ENCODE data around the gene EEA1.

The EEA1 gene

DNA sequence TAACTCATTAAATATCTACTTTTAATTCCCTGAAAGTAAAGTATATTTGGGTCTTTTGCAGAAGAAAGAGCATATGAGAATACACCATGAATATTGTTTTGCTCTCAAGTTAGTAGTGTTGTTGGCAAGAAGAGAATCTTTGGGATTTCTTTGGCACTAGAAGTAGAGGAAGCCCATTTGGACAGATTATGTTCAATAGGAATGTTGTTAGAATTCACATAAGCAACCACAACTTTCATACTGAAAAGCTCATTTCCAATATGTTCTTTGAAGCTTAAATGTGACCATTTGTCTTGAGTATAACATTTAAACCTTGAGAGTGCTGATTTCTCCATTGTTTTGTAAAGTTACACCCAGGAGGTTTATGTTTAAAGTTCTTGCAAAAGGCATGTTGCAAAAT is 188.7 kb downstream of the EEA1 start:
- no peak for DNase-seq

DNA sequence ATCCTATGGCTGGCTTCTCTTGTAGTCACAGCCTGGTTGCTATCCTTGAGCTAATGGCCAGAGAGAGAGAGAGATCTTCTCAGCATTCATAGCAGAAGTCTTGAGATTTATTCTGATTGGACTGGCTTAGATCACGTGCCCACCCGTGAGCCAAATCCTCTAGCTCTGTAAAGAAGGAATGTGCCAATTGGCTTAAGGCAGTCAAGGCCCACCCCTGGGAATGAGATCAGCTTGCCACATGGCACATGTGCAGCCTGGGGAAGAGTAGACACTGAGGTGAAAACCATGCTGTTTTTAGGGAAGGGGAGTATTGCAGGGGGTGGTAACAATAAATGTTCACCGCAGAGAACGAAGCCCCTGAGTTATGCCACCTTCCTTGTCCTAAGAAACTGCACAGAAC is 190.0 kb downstream of the EEA1 start:
- DNase-seq = no peak

DNA sequence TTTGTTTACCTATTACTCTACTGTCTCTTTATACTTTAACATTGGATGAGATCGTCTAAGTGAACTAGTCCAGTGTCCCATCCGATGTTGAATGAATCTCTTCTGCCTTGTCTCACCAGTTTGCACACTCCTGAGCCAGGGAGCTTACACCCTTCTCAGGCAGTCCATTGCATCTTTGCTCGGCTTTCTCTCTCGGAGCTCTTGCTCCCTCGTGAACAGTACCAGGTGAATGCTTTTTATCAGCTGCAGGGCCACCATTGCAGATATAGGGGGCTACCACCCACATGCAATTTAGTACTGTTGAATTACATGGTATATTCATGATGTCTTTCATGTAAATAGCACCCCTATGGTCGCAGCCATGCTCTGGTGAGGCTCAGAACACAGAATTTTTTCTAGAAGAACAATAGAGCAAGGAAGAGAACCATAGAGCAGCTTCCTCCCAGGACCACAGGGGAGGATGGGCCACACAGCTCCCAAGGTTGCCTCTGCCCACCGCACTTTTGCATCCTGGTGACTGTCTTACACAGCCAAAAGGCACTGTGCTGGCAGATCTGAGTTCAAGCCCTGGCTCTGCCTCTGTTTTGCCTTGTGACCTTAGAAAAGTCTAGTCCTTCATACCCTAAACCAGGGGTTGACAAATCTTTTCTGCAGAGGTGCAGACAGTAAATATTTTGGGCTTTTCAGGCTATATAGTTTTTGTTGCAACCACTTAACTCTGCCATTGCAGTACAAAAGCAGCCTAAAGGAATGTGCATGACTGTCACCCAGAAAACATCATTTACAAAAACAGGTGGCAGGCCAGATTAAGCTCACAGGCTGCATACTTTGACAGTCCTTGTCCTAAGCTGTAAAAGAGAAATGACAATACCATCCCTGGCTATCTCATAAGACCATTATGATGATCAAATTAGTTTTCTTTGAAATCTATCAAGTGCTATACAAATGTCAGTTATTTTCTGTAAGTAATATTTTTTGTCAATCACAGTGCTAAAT is 190.9 kb downstream of the EEA1 start:
- DNase-seq = no peak

DNA sequence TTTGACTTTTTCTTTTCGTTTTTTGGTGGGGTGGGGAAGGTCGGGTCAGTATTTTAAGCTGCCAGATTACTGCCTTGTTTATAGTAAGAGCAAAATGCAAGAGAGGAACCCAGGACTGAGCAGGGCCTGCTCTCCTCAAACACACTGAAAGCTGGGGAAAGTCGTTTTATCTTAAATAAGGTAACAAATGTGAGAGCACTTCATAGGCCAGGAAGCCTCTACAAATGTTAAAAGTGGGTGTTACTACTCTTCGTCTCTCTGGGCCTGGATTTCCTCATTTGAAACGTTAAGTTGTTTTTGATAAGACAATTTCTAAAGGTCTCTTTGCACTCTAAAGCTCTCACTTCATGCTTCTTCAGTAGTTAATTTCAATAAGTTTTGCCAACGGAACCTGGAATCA is 192.5 kb downstream of the EEA1 start:
- DNase-seq = no peak

DNA sequence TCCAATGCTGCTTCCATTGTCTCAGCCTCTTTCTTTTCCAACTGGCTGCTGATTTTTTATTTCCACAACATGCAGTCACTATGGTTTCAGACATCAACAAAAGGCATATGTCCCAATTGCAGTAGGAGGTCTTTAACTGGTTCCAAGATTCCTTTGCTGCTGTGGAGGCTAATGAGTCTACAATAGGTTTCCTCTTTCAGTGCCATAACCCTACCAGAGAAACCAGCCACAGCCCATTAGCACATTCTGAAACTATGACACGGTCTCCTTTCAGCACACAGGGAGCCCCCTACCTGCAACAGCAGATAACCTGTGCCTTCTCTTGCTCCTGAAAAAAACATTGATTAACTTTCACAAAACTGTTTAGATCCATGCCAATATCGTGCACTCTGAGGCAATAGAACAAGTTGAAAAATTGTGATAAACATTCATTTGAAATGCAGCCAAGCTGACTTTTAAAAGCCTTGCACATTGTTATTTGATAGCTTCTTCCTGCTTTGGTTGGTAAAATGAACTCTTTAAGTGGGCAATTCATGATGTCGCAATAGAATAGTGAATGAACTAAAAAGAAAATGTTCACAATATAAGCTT is 193.9 kb downstream of the EEA1 start:
- no peak for DNase-seq

DNA sequence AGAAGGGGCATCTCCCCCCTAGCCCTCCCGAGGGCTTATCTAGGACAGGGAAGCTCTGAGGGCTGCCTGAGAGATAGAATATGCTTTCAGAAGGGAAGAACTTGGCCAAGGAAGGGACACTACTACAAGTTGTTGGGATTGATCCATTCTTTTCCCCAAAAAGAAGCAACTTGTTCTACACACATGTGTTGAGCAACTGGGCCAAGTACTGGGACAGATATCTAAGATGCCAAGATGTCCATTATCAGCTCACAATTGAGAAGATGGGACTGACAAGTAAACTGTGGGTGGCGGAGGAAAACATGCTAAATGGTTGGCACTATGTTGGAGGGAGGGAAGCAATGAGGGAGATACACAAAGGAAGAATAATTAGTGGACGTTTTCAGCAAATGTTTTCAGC is 195.4 kb downstream of the EEA1 start:
- no peak for DNase-seq

DNA sequence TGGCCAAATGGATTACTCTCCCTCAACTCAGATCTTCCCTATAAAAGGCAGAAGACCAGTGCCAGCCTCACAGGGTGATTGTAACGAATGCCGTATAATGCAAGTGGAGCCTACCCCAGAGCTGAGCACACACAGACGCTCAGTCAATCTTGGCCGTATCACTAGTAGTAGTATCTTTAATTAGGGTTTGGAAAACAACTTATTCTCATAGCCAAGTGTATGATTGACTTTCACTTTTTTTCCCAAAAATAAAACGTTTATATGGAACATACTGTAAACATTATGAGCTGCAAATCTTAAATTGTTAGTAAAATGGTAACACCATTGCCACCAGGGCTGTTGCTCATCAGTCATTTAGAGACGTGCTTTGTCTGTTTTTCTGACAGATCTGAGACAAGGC is 195.9 kb downstream of the EEA1 start:
- DNase-seq = no peak

DNA sequence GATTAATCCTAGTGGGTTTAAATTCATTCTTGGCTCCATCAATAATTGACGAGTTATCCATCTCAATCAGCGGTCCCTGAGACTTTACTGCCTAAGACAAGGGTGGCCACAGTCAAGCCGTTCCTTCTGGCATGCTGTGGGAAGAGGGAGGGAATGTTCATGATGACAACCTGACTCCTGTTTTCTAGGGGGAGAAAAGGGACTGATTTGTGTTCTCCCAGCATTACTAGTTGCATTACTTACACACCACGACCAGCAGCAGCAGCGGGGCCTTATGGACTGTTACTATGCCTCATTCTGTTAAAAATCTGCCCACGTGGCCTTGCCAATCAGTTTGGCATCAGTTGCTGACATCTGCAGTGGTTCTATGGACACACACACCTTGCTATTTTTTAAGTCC is 196.4 kb downstream of the EEA1 start:
- DNase-seq = no peak

DNA sequence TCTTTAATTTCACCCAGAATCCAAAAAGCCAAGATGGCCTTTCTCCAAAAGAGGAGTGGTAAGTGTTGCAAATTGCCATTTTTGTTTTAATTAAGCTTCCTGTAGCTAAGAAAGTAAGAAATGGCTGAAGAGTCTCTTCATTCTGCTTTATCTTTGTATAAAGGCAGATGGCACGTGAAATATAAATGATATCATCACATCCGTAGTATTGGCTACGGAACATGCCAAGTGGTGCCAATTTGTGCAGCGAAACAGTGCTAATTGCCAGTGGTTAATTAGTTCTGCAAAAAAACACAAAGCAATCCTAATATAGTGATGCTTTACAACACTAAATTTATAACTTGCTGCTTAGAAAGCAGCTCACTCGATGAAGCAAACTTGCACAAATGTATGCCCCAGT is 196.9 kb downstream of the EEA1 start:
- DNase-seq = no peak

DNA sequence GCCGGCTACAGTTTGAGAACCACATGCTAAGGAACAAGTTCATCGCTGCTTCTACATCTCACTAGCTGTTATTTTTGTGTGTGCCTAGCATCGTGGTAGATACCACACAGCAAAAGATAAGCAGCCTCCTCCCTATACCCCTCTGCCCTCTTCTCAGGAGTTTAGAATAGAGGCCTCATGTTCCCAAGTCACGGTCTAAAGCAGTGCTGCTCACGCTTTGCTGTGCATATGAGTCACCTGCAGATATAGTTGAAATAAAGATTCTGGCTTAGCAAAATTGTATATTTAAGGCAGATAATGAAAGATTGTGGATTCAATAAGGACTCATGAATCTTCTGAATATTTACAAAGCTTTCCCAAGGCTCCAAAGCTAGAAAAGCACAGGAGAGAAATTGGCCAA is 198.3 kb downstream of the EEA1 start:
- DNase-seq = no peak

DNA sequence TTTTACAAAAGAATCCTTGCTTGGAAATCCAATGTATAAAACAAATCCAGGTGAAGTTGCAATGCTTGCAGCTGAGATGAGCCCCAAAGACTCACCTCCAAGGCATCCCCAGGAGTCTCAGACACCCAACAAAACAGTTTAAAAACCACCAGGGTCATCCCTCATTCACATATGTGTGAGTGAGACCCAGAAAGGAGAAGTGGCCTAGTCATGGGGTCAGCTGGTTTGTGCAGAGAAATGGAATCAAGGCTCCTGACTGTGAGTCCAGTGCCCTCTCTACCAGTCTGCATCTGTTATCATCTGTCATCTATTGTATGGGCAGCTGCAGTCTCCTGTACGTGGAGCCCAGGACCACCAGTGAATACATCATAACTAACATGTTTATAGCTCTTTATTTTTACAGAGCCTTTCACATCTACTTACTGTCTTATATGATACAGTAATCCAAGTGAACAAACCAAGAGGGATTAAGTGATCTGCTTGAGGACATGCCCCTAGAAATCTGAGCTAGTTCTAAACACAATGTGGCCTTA is 199.3 kb downstream of the EEA1 start:
- no peak for DNase-seq

DNA sequence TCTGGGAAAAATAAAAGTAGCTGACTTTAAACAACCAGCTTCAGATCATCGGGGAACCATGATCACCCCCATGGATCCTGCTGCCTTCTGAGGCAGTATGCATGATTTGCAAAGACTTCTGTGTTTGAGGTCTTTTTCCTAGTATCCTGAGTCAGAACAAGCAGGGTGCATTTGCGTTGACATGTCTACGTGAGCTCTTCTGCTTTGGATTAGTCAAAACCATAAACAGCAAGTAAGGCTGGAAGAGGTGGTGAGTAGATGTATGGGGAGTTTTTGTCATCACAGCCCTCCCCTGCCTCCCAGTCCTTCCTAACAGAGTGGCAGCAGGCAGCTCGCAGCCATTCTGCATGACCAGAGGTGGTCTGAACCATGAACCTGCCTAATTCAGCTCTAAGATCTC is 202.2 kb downstream of the EEA1 start:
- no peak for DNase-seq

DNA sequence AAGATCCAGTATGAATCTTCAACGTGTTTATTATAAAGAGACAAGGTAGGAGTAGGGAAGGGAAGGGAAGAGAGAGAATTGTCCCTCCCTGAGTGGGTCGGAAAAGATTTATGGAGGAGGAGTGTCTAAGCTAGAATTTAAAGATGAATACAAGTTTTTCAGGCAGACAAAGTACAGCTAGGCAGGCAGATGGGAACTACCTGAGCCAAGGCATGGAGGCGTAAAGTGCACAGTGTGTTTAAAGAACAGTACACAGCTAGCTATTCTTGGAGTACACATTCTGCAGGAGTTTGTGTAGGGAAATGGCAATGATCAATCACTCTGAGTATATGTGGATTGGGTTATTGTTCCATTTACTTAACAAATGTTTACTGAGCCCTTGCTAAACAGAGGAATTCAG is 206.2 kb downstream of the EEA1 start:
- no peak for DNase-seq

DNA sequence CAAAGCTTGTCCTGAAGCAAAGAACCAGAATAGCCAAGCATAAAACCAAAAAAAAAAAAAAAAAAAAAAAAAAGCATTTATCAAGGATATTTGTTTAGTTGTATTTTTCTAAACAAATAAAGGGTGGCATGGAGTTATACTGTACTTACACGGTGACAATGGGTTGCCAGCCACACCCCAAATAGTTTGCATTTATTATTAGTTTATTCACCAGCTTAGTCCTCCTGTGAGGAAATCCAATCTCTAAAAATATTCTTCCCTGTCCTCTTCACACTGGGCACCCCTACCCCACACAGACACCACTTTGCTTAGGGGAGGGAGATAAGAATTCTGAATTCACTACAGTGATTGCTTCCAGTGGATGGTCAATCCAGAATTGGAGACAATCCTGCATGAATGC is 207.4 kb downstream of the EEA1 start:
- no peak for DNase-seq

DNA sequence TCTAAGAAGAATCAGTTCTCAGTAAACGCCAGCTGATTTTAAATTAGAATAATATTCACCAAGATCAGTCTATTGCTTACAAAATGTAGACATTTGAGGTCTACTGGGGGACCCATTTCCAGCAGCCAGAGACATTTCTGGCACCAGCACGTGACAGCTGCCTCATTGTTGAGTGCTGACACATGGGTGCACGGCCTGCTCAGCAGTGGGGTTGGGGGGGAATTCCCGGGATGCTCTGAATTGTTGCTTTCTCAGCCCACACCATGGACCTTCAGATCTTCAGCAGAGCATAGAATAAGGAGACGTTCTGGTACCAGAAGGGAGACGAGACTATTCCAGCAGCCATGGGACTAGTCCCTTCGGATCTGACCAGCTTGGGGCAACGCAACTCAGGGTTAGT is 208.0 kb downstream of the EEA1 start:
- no peak for DNase-seq

All from NCI-H524 treated with DMSO at 0.1 percent for 48 hours (cell line).